ENCODE measurements around the gene POLR3A.
"Not testable (repeated sequence)": the region's sequence is repeated elsewhere in the genome, so short reads cannot be mapped to it uniquely, and the experiment has no call there.

The POLR3A gene

DNA sequence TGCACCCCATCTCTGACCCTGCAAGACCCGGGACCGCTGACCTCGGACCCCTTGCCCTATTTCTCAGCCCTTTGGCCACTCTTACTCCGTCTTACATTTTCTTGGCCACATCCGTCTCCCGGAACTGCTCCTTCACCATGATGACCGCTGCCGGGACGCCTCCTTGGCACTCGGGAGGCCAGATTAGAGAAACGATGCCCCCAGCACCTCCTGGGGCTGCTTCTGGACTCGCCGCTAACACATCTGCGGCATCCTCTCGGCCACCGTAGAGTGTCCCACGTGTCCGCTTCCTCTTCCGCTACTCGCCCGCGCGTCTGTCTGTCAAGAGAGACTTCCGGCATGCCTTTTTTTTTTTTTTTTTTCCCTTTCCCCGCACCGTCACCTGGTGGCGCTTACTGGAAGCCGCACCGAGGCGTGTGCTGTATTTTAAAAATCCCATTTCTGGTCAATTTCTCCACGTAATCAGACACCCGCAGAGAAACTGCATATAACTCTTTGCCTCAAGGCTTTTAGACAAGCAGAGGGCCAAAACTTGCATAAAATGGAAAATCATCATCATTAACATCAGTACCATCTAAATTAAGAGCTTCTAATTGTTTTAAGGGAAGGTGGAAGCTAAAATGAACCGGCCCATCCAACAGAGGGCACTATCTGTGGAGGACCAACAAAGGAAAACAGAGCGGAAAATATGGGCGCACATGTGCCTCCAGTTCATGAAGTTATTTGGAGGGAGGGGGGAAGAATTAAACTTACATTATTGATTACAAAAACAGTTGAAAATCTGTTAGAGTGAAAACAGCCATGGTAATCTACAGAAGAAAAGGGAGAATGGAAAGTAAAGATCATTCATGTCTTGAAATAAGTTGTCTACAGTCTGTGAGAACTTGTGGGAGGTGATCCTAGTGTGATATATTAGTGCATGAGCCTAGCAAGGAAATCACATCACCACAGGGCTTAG is at the start of gene POLR3A:
Gene POLR3A, minus strand, starts transcription at position 247 of the 958 bp plus-strand sequence. Its CDS starts 108 bp downstream, at position 139.
- peak; percentile 69 to 87 for DNase-seq

DNA sequence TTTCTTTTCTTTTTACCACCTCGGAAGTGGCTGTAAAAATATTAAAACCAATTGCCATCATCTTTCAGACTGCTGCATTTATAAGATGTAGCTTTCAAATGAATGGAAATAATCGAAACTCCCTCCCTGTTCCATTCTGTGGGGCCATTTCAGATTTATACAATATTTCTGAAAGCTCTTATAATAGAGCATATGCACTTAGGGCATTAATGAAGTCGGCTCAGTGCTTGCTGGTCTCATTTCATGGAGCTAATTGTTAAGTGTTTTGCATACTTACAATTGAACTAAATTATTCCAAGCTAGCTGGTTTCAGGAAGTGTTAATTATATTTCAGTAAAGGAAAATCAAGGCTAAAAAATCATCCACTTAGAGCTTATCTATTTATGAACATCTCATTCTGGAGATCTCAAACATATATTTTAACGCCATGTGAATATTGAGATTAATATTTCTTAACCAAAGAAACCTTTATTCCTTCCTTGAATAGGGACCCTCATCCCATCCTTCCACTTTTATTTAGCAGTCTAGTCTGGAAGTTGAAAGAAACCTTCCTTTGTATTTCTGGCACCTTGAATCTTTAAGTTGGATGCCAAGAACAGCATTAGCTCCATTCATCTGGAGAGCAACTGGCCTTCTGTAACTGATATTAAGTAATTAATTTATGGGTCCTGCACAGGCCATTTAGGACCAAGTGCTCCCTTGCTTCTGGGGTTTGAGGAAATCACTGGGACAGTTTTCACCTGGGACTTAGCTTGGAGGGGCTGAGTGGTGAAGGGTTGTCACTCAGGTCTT is 49.4 kb upstream of the POLR3A start:
- DNase-seq = no peak

DNA sequence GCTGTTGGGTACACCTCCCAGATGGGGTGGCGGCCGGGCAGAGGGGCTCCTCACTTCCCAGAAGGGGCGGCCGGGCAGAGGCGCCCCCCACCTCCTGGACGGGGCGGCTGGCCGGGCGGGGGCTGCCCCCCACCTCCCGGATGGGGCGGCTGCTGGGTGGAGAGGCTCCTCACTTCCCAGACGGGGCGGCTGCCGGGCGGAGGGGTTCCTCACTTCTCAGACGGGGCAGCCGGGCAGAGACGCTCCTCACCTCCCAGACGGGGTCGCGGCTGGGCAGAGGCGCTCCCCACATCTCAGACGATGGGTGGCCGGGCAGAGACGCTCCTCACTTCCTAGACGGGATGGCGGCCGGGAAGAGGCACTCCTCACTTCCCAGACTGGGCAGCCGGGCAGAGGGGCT is 46.5 kb upstream of the POLR3A start:
- DNase-seq = not testable (repeated sequence)

DNA sequence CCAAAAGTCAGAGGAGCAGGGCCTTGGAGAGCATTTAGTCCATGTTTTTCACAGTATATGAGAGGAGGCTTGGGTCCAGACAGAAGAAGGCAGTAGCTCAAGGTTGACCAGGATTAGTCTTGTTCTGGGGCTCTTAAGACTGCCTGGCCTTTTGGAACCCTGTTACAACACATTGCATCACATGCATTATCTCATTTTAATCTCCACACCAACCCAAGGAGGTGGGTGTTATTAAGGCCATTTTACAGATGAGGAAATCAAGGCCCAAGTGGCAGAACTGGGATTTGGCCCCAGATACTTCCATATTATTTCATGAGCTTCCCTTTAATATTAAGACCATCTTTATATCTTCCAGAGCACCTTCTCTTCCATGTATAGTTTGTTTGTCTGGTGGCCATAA is 43.2 kb upstream of the POLR3A start:
- no peak for DNase-seq

DNA sequence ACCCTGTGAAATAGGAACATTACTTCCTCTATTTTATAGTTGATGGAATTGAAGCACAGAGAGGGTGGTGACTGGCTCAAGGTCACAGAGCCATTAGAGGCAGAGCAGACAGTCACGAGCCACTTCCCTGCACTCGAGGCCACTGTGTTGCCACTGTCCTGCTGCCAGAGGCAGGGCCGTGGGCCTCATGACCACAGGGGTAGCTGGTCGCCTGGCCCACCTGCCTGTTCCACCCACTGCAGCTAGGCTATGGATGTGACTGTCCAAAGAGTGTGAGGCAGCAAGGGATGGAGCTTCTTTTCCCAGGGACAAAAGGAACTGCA is 42.5 kb upstream of the POLR3A start:
- no peak for DNase-seq

DNA sequence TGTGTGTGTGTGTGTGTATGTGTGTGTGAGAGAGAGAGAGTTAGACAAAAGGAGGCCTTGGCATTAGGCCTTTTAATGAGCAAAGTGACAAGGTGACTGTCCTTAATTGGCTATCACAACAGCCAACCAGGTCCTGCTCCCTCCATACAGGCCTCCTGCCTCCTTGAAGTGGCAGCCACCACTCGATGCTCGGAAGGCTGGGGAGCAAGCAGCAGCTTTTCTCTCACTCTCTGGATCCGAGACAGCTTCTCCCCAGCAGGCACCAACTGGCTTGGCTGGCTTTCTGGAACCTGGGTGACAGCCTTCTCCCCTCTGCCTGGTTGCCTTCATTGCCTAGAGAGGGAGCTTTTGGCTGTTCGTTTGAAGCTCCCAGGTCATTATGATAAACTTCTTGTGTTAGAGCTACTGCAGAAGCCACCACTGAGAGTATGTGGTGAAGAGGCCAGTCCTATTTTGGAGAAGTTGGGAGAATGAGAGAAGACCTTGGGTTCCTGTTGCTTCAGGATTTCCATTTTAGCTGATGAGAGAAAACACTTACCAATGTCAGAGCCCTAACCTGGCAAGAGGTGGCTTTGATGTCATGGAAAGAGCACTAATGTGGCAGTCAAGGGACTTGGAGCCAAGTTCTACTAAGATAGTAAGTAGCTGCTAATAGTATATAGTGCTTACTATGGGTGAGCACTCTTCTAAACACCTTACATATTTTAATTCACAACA is 42.0 kb upstream of the POLR3A start:
- DNase-seq = no peak

DNA sequence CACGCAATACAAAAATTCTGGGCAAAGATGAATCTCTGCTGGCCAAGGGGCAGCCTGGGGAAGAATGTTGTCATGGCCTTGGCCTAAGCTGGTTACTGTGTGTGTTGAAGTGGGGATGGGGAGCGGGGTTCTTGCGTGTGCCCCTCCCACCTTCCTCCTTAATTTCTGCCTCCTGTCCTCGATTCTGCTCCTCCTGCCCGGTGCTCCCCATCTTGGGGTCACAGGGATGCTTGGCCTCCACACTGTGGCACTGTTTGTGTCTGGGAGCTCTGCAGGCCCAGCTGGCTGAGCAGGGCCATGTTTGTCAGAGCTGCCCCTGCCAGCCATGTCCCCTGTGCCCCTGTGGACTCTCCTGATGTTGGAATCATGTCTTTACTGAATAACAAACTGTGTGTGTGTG is 41.4 kb upstream of the POLR3A start:
- DNase-seq = no peak

DNA sequence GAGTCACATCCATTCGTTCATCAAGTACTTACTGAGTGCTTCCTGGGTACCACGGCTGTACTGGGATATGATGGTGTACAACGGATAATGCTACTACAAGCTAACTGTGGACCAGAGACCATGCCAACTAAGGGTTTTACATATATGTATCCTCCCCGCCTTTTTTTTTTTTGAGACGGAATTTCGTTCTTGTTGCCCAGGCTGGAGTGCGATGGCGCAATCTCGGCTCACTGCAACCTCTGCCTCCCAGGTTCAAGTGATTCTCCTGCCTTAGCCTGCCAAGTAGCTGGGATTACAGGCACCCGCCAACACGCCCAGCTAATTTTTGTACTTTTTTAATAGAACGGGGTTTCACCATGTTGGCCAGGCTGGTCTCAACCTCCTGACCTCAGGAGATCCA is 40.7 kb upstream of the POLR3A start:
- not testable (repeated sequence) for DNase-seq

DNA sequence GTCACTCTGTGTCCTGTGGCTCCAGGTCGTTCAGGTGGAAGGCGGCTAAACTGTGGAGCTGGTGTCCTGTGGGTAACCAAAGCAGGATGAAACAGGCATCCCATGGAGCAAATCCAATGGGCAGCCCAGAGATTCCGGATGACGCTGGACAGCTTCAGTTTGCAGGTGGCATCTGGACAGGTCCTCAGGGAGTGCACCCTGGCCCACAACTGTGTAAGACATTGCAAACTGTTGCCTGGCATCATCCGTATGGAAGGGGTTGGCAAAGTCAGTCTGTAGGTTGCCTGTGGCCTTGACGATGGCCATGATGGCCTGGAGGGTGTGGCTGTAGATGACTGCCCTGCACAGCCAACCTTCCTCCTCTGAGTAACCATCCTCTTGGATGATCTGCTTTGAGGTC is 39.8 kb upstream of the POLR3A start:
- no peak for DNase-seq

DNA sequence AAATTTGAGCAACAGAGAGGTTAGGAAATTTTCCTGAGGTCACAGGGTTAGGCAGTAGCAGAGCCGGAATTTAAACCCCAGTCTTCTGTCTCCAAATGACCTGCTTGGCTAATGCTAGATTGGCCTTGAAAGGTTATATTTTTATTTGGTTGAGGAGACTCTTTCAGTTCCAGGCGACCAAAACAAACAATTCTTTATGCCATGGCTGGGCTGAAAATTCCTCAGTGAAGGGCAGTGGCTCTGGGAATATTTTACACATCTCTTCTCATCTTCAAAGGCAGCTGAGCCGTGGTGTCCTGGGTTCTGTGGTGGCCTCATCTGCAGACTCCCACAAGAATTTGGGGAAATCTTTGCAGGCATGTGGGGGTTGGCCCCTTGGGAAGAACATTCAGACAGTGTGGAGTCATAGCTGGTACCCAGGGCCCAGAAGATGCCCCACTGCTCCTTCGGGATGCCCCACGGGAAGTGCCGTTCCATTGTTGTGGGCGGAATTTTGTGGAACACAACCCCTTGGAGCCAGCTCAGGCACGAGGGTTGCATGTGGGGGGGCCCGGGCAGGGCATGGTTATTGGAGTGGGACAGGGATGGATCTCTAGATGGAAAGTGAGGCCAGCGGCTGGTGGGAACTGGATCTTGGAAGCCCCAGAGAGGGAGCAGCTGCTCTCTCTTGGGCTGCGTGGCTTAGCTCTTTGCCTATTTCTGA is 37.6 kb upstream of the POLR3A start:
- no peak for DNase-seq

DNA sequence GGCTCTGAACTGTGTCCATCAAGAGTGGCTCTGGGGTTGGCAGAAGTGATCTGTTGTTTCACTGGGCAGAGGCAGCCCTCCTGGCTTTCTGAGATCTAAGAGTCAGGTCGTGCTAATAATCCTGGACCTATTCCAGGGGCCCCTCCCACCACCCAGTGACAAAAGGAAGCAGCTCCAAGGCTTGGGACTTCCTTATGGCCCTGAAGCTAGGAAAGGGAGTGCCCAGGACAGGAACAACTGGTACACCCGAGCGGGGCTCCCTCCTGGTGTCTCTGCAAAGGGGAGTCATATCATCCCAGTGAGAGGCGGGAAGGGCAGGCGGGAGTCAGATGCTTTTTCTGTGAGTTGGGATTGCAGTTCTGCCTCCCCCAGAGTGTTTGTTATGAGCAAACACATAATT is 36.7 kb upstream of the POLR3A start:
- DNase-seq = no peak

DNA sequence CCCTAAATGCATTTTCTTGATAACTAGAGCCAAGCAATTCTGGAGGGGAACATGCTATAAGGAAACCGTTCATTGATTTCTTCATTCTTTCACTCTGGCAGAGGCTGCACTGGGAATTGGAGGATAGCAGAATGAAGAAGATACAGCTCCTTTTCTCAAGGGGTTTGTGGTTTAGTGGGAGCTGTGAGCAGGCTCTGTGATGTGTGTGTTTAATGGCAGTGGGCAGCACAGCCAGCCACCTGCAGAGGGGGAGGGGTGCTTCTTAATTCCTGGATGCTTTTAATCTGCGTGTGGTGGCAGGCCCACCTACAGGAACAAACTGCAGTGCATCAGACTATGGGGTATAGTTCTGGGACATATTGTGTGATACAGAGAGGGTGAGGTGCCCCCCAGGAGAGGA is 36.3 kb upstream of the POLR3A start:
- DNase-seq = no peak

DNA sequence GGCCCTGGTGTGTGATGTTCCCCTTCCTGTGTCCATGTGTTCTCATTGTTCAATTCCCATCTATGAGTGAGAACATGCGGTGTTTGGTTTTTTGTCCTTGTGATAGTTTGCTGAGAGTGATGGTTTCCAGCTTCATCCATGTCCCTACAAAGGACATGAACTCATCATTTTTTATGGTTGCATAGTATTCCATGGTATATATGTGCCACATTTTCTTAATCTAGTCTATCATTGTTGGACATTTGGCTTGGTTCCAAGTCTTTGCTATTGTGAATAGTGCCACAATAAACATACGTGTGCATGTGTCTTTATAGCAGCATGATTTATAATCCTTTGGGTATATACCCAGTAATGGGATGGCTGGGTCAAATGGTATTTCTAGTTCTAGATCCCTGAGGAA is 35.6 kb upstream of the POLR3A start:
- DNase-seq = not testable (repeated sequence)

DNA sequence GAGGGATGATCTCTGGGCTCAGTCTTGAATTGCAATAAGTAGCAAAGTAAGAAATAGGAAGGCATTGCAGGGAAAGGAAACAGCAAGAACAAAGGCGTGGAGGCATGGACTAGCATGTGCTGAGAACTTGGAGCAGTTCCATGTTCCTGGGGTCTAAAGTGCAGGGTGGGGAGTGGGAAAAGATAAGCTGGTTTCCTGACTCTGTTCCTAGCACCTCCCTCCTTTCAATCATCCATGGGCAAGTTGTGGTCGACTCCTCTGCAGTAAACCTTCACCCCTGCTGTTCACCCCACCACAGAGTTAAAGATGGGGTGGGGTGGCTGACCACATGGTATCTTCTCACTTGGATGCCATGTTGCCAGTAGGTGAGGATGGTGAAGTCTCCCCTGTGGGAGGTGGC is 33.9 kb upstream of the POLR3A start:
- DNase-seq = no peak

DNA sequence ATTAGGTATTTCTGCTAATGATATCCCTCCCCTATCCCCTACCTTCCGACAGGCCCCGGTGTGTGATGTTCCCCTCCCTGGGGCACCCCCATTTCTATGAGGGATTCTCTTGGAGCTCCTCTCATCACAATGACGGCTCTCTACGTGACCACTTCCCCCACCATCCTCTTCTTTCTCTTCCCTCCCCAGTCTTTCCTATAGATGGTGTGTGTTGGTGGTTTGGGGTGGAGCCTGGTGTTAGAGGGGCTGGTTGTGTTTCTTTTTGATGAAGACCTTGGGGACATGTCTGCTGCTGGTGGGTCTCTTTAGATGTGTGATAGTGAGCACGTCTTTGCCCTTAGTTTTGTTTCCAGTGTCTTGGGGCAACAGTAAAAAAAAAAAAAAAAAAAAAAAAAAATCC is 33.0 kb upstream of the POLR3A start:
- DNase-seq = no peak

DNA sequence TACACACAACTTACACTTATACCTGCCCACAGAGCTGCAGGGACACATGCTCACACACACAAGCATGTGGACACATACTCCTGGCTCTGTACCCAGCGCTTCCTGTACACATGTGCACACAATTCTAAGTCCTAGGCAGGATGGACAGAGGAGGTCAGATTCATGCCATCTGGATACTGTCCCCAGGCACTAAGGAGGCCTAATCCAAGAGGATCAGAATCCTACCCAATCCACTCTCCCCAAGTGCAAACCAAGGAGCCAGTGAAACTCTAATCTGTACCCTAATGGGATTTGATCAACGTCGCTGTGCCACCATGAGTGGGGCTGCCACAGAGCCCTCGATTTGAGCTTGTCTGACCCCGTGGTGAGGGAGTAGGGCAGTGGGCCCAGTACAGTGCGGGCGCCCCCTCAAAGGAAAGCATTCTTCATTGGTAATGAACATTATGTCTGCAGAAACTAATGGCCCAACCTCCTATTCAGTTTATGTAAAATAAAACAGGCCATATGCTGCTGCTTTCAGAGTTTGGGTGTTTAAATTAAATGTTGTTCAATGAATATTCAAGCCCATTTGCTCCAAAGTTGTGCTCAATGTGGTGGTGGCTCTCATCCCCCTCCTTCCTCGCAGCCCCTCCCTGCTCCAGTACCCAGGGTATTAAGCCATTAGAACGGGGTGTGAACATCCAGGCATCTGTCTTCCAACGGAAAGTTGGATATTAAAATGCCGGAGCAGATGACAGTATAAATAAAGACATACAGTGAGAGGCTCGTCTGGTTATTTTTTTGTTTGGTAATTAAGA is 30.8 kb upstream of the POLR3A start:
- DNase-seq = no peak

DNA sequence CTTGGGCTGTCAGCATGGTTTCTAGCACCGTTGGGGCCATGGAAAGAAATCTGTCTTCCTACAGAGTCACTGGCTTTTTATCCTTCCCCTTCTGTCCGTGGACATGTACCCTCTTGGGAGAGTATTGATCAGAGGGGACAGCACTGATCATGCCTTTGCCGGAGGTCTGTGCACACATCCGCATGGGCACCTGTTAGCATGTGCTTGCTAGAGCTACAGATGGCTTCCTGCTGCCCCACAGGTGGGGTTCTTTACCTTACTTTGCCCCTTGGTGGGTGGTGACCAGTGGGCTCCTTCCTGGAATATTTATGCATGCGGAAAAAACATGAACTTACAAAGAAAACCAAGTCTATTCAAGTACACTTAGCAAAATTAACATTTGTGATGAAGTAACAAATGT is 29.2 kb upstream of the POLR3A start:
- DNase-seq = no peak

DNA sequence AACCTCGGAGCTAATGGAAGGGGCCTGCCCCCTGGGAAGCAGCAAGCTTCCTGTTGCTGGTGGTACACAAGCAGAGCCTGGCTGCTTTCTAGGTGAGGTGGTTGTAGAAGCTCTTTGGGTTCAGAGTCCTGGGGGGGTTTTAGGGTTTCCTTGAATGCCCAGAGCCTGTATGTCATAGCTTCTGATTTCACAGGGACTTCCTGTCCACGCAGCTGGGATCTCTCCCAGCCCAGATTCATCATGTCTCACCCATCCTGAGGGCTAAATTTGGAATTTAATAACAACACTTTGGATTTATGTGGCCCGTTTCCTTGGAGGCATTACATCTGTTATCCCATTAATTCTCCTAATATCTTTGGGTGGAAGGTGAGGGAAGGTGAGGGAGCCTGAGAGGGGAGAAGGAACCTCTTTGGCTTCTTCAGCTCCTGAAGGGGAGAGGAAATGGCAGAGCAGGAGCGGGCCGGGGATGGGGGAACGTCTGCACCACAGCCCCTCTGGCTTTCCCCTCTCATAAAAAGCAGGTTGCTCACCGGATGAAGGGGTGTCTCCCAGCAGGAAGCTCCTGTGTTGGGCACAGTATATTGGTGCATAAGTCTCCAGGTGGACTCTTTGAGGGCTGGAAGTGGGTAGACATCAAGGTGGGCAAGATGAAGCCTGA is 24.0 kb upstream of the POLR3A start:
- no peak for DNase-seq

DNA sequence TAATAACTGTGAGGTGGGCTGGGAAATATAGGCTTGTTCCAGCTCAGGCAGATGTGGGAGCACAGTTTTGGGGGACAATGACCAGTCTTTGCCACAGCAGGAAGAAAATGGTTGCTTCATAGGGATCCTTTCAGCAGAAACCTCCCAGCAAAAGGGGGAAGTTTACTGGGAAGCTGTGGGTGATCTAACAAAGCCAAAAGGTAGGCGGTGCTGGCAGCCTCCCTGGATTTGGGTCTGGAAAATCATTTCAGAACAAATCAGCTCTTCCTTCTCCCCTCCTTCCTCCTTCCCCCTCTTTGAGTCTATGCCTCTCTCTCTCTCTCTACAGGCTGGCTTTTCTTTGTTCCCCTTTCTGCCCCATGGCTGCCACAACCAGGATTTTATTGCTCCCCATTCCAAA is 20.5 kb upstream of the POLR3A start:
- no peak for DNase-seq

DNA sequence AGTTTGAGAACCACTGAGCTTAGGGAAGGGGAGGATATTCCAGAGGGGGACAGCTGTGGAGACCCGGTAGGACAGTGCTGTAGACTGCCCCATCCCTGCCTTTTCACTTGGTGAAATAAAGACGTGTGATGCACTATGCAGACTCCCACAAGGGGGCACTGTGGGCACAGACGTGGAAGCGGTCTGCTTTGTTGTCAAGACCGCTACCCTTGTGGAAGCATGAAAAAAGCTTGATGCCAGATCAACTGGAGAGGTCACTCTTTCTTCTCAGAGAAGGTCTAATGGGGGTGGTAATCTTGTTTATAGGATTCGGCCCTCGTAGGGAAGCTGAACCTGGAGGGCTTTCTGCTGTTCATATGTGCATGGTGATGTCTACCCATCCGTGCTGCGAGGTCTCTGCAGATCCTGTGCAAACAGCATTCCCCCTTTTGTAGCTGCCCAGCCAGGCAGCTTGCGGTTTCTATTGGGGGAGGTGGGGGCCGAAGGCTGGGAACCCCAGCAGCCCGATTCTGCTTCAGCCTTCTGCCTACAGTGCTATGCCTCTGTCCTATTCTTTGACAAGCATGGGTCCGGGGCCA is 18.1 kb upstream of the POLR3A start:
- DNase-seq = peak; percentile 29 to 35

DNA sequence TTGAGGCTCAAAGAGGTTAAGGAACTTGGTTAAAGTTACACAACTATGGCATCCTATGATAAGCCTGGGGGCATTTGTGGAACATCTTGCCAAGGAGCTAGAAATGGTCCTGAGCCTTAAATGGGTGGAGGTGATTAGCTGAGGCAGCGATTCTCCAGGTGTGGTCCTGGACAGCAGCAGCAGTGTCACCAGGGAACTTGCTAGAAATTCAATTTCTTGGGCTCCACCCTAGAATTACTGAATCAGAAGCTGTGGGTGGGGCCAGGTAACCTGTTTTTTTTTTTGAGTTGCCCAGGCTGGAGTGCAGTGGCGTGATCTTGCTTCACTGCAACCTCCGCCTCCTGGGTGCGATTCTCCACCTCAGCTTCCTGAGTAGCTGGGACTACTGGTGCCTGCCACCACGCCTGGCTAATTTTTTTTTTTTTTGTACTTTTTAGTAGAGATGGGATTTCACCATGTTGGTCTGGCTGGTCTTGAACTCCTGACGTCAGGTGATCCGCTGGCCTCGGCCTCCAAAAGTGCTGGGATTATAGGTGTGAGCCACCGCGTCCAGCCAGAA is 17.5 kb upstream of the POLR3A start:
- no peak for DNase-seq

Measured in SW 1271 (cell line).